CD4-positive, alpha-beta T cell (primary cell): ENCODE data around the gene PHKA1. TPM values are rescaled to one million over a fixed set of nuclear protein-coding genes. Genes with fewer than 3 reads are reported as not detected.

Experiments
- ATAC-seq: fragments of 200-7000 bp; cut with Tn5 transposase; one replicate; pipeline ENCODE4 v1.10.0; 2022; ENCODE audit warnings: mild to moderate bottlenecking; ENCODE audit not compliant: poor library complexity
- CTCF ChIA-PET: fragments of 350-600 bp; sonication (Branson Sonifier 250); formaldehyde crosslinking; loops from one replicate; lab custom pipeline; 2021; ENCODE audit warnings: antibody characterized with exemption, inconsistent platforms; lab: Charles Lee
- POLR2A ChIA-PET: fragments of 350-600 bp; sonication (Branson Sonifier 250); formaldehyde crosslinking; loops from one replicate; lab custom pipeline; 2021; ENCODE audit warnings: antibody characterized with exemption, inconsistent platforms; lab: Charles Lee
- DNase-seq, 14 experiments: peaks; one replicate each; pipeline ENCODE4 v3.0.0-alpha.2; 2013 to 2020; ENCODE audit warnings: mixed read lengths in 2 of 14
- H3K27ac ChIP-seq, 2 donors: one replicate each; pipeline versions ENCODE4 v1.5.1 to v1.7.0; 2013; ENCODE audit warnings: low read length in 2 of 2, low read depth in 1 of 2, mild to moderate bottlenecking in 1 of 2
- H3K27me3 ChIP-seq, 2 experiments: 1 replicate in 1 of 2; 2 replicates in 1 of 2; pipeline versions ENCODE4 v1.6.1 to v1.7.0; 2013; ENCODE audit warnings: low read length in 2 of 2, control low read depth in 1 of 2, mild to moderate bottlenecking in 1 of 2, moderate library complexity in 1 of 2; ENCODE audit not compliant: insufficient read depth in 2 of 2, control insufficient read depth in 1 of 2
- H3K36me3 ChIP-seq: one replicate; pipeline ENCODE4 v1.6.1; 2013; ENCODE audit warnings: low read length, control low read depth; ENCODE audit not compliant: insufficient read depth
- H3K4me1 ChIP-seq: one replicate; pipeline ENCODE4 v1.6.1; 2013; ENCODE audit warnings: low read length, control low read depth; ENCODE audit not compliant: insufficient read depth
- H3K4me3 ChIP-seq: one replicate; pipeline ENCODE4 v1.5.1; 2013; ENCODE audit warnings: mild to moderate bottlenecking, low read length, moderate library complexity
- H3K9me3 ChIP-seq, 2 experiments: 1 replicate in 1 of 2; 2 replicates in 1 of 2; pipeline versions ENCODE4 v1.6.1 to v1.7.0; 2013; ENCODE audit warnings: low read length in 2 of 2, mild to moderate bottlenecking in 2 of 2, control low read depth in 1 of 2, moderate library complexity in 1 of 2; ENCODE audit not compliant: control insufficient read depth in 1 of 2, insufficient read depth in 1 of 2
- H3K27ac Mint-ChIP-seq: one replicate; pipeline ENCODE4 v1.8.0; 2020; ENCODE audit warnings: mixed read lengths
- H3K27me3 Mint-ChIP-seq: one replicate; pipeline ENCODE4 v1.8.0; 2021; ENCODE audit warnings: mixed read lengths
- H3K36me3 Mint-ChIP-seq: one replicate; pipeline ENCODE4 v1.8.0; 2021; ENCODE audit warnings: low read depth, mixed read lengths
- H3K4me1 Mint-ChIP-seq: one replicate; pipeline ENCODE4 v1.8.0; 2021; ENCODE audit warnings: low read depth, mixed read lengths
- H3K4me3 Mint-ChIP-seq: one replicate; pipeline ENCODE4 v1.8.0; 2020; ENCODE audit warnings: mild to moderate bottlenecking, mixed read lengths
- H3K9me3 Mint-ChIP-seq: one replicate; pipeline ENCODE4 v1.8.0; 2020; ENCODE audit warnings: mixed read lengths
- CTCF ChIP-seq: fragments of 200-600 bp; IDR thresholded peaks from one replicate; pipeline ENCODE4 v1.8.0; 2022; ENCODE audit warnings: antibody characterized with exemption, mild to moderate bottlenecking
- intact Hi-C, 2 experiments: fragments of 100-400 bp; cut with DNase I in 1 of 2; cut with micrococcal nuclease in 1 of 2; formaldehyde crosslinking; loops; one replicate each; pipeline versions ENCODE4 v1.15.1 to v1.9.0; 2023 to 2025; cut with DNase I, micrococcal nuclease
- total RNA-seq, 174 experiments: library from RNA in 2 of 174; stranded (reverse) in 2 of 174; gene quantifications; one replicate each; pipeline ENCODE4 v1.2.3 and lab custom pipeline; 2021 to 2026

PHKA1 gene
- total RNA-seq, 2 experiments from 2014 or later, result 0.39 to 0.63 TPM

- ATAC-seq (no peak), DNase-seq (no peak)
- Mint-ChIP-seq H3K4me1 (no peaks in the 10 kb centered on the region), H3K36me3 (no peaks in the 10 kb centered on the region), H3K4me3 (no peak overlapping the region), H3K27ac (no peak overlapping the region), H3K27me3 (no peaks in the 10 kb centered on the region), H3K9me3 (no peaks in the 10 kb centered on the region)
- Histone ChIP-seq H3K4me3 (no peak overlapping the region), H3K27ac (no peak overlapping the region), H3K36me3 (no peaks in the 10 kb centered on the region), H3K27me3 (no peaks in the 10 kb centered on the region), H3K9me3 (no peaks in the 10 kb centered on the region), H3K4me1 (no peaks in the 10 kb centered on the region)
- ChIA-PET POLR2A (no interaction called here), CTCF (no interaction called here)
- no peak for TF ChIP-seq CTCF
- intact Hi-C loops, result no loop called here
Observed at GRCh38 chrX:72641611-72642010, 72.5 kb downstream of the PHKA1 start.

- Histone ChIP-seq H3K27ac (no peak overlapping the region), H3K4me3 (no peak overlapping the region), H3K27me3 (no peaks in the 10 kb centered on the region), H3K9me3 (no peaks in the 10 kb centered on the region), H3K4me1 (no peaks in the 10 kb centered on the region), H3K36me3 (no peaks in the 10 kb centered on the region)
- H3K9me3 Mint-ChIP-seq, result no peaks in the 10 kb centered on the region
- TF ChIP-seq CTCF, result no peak
- H3K4me1 Mint-ChIP-seq, result no peaks in the 10 kb centered on the region
- H3K36me3 Mint-ChIP-seq, result no peaks in the 10 kb centered on the region
- no peak overlapping the region for H3K27ac Mint-ChIP-seq
- intact Hi-C loops, result no loop called here
- ChIA-PET CTCF (no interaction called here), POLR2A (no interaction called here)
- no peaks in the 10 kb centered on the region for H3K27me3 Mint-ChIP-seq
- DNase-seq, result no peak
- ATAC-seq, result no peak
- H3K4me3 Mint-ChIP-seq, result no peak overlapping the region
Observed at GRCh38 chrX:72635930-72636329, 78.2 kb downstream of the PHKA1 start.

GRCh38 chrX:72634331-72634730 lies 79.8 kb downstream of the PHKA1 start:
- Histone ChIP-seq H3K27ac (no peak overlapping the region), H3K36me3 (no peaks in the 10 kb centered on the region), H3K4me3 (no peak overlapping the region), H3K9me3 (no peaks in the 10 kb centered on the region), H3K27me3 (no peaks in the 10 kb centered on the region), H3K4me1 (no peaks in the 10 kb centered on the region)
- H3K27me3 Mint-ChIP-seq, result no peaks in the 10 kb centered on the region
- H3K36me3 Mint-ChIP-seq, result no peaks in the 10 kb centered on the region
- intact Hi-C loops, result no loop called here
- no peaks in the 10 kb centered on the region for H3K4me1 Mint-ChIP-seq
- POLR2A ChIA-PET, result no interaction called here
- DNase-seq (no peak), ATAC-seq (no peak)
- no peak overlapping the region for H3K4me3 Mint-ChIP-seq
- no peak overlapping the region for H3K27ac Mint-ChIP-seq
- no peaks in the 10 kb centered on the region for H3K9me3 Mint-ChIP-seq
- CTCF ChIA-PET, result no interaction called here
- TF ChIP-seq CTCF, result no peak
